COLO829 (cell line): Measurements from ENCODE around the gene SUCLG1.
"Not testable (repeated sequence)": the region's sequence is repeated elsewhere in the genome, so short reads cannot be mapped to it uniquely, and the experiment has no call there.

Experiments
- DNase-seq: peaks from one replicate; pipeline ENCODE4 v3.0.0; 2012; ENCODE audit warnings: low spot score

The SUCLG1 gene

DNA sequence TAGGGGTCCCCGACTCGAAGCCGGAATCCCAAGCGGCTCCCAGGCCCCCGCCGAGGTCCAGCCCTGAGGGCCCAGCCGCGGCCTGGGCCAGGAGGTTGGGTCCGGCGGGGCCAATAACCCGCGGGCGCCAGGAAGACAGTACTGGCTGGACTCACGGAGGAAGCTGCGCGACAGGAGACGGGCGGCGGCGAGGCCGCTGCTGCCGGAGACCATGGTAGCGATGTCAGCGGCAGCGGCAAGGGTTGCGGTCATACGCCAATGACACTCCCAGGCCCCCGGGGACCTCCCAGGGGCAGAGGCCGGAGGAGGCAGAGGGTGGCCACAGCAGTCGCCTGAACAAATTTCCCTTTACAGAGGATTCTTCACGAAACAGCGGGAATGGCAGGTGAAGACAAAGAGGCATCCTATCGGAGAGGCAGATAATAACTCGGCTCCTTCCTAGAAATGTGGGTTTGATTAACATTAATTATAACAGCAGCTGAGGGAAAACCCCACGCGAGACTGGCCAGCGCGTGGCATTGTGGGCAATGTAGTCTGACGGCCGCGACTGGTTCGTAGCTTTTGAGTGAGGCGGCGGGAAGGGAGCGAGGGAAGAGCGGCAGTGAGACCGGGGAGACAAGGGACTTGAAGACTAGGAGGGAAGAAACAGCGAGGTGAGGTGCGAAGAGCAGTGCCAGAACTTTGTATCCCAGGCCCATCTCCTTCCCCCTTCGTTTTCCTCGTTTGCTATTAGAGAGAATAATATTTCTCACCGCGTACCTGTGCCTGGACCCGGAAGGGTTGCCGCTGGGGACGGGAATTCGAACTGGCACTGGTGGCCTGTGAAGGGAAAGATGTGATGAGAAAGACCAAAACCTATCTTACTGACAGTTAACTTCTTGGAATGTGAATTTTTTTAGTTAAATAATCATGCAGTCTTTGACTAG, at the start of gene SUCLG1:
Gene SUCLG1, minus strand, starts transcription at position 263 of the 926 bp plus-strand sequence. Its CDS starts 11 bp downstream, at position 252.
- peak; percentile 66 for DNase-seq

DNA sequence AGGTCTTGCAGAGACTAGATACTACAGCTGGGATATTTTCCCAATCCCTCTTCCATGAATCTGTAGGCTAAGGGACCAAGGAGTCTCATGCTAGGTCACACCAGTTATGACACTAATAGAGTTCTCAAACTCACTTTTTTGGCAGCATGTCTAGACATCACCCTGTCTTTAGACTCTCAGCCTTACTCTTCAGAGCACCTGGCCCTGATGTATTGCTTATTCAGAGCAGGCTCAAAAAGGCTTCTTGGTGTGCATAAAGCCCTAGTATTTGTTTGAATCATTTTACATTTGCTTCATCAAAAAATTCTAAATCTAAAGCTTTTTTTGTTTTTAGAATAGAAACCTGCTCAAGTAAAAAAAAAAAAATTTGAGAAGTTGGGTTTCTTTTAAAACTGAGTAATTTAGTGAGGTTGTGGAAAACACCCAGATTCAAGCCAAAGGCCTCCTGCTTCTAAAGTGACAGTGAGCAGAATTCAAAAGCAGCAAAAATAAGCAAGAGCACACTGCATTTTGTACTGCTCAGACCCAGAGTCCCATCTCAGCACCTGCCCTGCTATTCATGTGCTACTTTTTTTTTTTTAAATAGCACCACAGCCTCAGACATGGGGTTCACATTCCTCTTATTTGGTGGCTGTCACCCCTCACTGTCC, 39.2 kb upstream of the SUCLG1 start:
- DNase-seq, result no peak

DNA sequence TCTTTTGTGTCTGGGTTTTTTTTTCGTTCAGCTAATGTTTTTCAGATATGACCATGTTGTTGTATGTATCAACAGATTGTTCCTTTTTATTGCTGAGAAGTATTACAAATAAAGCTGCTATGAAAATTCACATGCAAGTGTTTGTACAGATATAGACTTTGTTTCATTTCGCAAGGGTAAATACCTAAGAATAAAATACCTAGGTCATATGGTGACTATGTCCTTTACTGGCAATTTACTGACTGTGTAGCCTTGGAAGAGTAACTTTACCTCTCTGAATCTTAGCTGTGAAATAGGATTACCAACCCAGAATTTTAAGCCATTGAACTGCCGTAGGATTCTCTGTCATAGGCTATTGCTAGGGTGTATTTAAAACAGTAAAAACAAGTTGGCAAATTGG, 38.2 kb upstream of the SUCLG1 start:
- DNase-seq, result no peak

DNA sequence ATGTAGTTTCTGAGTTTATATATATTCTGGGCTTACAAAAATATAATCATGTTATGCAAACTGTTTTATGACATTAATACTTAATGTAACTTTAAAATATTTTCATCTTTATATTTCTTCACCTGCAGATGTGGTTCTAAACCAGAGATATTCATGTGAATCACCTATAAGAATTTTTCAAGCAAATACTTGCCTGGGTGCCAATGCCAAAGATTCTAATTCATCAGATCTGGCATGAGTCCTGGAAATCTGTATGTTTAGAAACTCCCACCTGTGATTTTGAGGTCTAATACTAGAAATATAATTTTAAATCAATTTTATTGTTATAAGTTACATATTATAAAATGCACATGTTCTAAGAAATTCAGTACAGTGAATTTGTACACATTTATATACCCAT, 37.3 kb upstream of the SUCLG1 start:
- DNase-seq, result no peak

DNA sequence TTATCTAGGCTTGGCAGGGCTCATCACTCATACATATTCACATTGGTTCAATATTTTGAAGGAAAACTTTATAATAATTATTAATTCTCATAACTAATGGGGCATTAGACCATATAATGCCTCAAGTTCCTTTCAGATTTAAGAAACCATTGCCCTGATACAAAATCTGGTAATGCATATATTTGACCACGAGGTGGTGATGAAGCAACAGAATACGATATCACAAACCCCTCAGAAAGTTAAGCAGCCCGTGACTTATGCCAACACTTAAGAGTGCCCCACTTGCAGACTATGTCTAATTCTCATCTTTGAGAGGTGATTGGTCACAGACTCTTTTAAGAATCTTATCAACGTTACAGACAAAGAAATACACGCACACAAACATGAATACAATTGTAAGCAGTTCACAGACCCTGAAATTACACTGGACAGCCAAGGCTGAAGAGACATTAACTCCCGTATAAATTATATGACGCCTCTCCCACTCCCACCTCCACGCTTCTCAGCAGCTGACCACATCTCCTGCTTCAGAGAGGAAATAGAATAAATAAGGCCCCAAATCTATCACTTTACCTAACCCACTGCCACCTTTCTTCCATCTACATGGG, 36.6 kb upstream of the SUCLG1 start:
- no peak for DNase-seq

DNA sequence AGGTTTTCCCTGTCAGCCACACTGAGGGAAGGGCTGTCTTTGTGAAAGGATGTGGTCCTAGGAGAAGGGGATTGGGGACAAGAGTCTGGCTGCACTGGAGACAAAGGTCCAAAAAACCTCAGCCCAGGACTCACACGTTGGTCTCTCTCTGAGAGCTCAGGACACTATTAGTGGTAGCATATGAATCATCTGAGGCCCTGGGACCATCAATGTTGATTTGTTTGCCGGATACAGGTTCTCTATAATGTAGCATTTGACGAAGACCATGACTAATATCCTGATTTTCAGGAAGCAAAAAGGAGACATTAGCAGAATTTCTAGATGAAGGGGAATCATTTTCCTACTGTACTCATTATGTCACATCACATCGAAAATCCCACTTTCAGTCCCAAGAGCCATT, 35.0 kb upstream of the SUCLG1 start:
- DNase-seq, result no peak

DNA sequence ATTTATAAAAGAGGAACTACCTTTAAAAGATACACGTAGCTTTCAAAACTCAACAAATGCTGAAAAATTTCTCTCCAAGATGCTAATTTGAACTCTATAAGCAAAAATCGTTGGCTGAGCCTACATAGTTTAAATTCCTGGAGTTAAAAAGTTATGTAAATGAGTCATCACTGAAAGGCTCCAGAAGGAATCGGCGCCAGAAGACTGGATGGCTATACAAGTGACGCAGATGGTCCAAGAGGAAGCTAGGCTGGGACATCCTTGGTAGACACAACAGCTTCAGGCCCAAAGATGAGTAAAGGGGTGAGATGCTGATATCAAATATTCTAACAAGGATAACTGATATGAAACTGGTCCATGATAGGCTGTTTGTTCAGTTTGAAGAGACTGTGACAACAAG, 34.4 kb upstream of the SUCLG1 start:
- DNase-seq, result no peak

DNA sequence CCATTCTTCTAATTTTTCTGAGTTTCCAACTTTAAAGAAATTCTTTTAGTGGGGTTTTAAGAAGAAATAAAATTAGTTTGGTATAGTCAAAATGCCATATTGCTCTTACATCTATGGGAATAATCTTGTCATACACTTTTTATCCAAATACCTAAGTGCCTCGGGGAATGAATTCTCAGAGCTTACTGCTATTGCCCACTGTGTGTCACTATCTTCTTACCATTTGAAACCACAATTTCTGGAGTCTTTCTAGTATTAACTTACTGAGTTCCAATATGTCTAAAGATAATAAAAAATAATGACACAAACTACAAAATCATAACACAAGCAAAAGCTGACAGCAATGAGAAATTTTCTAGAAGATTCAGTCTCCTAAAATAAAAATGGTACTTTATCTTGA, 33.5 kb upstream of the SUCLG1 start:
- DNase-seq, result no peak

DNA sequence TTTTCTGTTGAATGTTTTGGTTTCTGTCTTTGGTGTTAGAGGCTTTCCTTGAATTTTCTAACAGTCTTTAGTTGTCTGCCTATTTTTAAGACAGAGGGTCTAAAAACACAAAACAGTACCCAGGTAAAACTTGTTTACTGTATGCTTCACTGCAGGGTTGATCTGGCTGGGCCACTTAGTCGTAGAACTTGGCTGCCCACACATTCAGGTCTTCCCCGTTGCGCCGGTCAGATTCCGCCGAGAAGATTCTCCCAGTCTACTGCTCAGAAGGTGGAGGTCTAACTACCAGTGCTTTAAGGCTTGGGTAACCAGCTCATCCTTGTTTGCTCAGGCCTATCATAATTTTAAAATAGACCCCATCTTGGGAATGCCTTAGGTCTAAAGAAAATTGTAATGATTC, 32.7 kb upstream of the SUCLG1 start:
- DNase-seq, result no peak

DNA sequence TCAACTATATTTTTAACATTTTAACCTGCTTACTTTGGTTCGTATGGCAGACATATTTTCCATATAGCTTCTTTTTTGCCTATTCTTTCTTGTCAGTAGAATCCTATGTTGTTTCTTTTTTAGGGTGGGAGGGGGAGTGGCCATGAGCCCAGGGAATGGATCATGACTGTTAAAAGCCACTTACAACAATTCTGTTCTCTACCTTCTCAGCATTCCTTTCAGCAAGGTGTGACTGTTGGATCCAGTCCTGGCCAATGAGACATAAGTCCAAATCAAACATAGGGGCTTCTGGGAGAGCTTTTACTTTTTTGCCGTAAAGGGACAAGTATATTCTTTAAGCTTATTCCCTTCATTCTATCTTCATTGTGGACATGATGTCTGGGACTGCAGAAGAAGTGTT, 32.2 kb upstream of the SUCLG1 start:
- no peak for DNase-seq

DNA sequence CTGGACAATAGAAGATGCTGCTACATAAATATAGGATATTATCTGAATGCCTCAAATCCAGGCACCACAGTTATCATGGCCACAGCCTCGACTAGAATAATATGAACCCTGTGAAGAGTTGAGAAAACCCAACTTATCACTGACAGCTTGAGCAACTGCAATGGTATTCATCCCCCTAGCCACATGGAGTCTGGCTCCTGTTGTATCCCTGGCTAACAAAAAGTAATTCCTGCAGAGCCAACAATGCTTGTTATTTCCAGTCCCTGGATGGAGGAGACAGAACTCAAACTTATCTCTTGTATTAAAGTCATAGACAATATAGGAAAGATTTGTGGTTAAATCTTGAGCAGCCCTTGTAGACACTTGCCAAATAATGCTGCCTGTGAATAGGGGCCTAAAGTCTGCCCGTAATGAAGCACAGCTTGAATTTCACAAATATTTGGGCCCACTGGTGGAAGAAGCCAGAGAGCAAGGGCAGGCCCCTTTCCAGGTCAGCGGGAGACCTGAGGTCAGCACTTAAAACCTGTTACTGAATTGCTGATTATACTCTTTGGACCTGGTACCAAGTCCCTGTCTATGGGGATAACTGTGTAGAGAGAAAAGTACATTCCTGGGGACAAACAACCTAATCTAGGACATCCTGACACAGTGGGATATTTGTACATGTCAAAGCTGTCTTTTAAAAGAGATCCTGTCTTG, 28.4 kb upstream of the SUCLG1 start:
- no peak for DNase-seq

DNA sequence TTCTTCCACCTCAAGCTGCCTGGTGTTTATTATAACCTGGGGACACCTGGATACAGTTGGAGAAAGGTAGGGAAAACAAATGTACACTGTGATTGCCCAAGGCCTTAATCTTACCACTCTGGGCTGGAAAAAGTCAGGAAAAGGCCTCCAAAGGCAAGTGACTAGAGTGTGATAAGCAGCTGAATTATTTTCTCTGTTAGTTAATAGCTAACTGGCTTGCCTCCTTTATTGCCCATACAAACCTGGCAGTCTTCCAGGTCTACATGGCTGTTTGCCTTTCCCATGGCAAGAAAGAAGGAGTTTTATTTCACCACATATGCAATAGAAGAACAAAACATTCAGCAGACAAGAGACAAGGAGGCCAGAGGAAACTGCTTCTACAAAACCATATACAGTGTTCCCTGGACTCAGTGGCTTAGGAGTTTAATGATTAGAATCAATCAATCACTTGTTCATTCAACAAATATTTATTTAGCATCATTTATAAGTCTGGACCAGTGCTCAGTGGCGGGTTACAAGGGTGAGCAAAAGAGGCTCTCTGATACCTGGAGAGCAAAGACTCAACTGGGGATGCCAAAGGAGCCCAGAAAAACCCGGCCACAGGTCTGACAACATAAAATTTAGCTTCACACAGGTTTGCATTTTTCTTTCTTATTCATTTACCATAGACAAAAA, 27.5 kb upstream of the SUCLG1 start:
- DNase-seq, result no peak

DNA sequence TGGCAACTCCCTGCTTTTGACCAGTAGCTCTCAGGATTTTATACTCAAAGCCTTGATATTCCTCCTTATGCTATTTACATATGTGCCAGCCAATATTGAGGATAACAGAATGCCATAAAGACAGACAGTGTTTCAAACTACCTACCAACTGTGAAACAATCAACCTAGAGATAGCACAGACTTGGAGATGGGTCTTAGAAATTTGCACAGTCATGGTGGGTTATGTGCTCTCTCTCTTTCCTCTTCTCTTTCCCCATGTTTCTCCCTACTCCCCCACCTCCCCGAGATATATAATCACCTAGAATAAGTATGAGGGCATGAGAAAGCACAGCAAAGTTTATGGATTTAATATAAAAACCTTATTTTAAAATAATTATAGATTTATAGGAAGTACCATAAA, 24.2 kb upstream of the SUCLG1 start:
- DNase-seq, result no peak

DNA sequence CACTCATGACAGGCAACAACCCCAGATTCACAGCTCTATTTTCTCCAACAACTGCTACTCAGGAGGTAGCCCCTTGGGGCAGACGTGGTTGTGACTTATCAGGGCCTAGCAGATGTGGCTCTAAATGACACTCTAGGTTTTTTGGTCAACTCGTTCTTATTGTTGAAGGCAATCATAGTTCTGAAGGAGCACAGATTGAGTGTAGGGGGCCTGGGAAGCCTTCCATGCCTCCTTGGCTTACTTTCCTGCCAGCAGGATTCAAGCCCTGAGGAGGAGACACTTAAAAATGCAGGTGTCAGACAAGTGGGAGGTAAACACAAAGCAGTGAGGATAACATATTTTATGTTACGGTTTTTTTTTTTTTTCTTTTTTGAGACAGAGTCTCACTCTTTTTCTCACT, 23.5 kb upstream of the SUCLG1 start:
- no peak for DNase-seq

DNA sequence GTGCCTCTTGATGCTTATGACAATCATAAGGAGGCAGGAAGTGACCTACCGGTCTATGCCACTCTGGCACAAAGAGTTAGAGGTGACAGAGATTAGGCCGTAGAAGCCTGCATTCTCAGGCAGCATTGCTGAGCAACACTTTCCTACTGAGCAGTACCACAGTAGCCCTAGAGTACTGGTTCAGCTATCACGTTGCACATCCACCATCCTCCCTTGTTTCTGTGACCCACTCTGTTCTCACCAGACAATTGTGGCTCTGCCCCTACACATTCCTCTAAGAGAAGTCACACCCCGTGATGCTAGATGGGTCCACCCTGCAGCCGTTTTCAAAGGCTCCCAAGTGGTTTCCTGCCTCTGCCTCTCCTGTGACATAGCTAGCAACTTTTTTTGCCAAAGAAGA, 22.6 kb upstream of the SUCLG1 start:
- DNase-seq, result no peak

DNA sequence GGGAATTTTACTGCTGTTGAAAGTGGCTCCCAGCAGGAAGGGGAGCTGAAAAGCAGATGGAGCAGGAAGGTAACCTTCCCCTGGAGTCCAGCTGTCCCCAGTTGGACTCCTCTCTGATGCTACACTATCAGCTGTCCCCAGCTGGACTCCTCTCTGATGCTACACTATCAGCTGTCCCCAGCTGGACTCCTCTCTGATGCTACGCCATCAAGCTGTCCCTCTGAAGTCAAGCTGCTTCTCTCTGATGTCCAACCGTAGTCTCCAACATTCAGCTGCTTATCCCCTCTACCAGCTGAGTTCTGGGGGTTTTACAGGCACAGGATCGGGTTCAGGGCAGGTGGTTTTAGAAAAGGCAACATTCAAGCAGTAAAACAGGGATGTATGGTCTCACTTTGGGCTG, 19.8 kb upstream of the SUCLG1 start:
- DNase-seq, result no peak

DNA sequence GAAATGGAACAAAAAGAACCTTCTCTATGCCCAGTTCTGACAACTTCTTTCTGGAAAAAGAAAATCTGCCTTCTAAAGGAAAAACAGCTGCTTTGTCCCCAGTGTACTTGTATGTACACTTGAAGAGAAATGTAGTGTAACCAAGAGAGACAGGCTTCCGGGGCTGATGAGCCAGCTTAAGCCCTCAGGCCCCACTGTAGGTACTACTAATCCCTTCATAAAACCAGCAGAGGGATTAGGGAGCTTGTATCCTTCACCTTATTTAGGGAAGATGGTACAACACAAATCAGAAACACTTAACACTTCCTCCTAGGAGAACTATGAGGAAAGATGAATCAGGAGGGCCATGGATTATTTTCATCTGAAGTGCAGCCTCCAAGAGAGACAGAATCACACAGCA, 18.8 kb upstream of the SUCLG1 start:
- no peak for DNase-seq

DNA sequence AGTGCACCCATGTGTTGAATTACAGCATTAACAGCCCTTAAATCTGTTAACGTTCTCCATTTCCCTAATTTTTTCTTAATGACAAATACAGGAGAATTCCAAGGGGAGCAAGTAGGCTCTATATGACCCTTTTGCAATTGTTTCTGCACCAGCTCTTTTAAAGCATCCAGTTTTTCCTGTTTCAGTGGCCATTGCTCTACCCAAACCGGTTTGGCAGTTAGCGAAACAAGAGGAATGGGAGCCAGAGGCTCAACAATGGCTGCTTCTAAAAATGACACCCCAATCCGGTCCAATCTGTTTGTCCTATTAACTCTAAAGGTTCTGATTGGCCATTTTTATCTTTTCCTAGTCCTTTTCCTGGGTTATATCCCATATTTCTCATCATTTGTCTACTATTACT, 15.1 kb upstream of the SUCLG1 start:
- no peak for DNase-seq

DNA sequence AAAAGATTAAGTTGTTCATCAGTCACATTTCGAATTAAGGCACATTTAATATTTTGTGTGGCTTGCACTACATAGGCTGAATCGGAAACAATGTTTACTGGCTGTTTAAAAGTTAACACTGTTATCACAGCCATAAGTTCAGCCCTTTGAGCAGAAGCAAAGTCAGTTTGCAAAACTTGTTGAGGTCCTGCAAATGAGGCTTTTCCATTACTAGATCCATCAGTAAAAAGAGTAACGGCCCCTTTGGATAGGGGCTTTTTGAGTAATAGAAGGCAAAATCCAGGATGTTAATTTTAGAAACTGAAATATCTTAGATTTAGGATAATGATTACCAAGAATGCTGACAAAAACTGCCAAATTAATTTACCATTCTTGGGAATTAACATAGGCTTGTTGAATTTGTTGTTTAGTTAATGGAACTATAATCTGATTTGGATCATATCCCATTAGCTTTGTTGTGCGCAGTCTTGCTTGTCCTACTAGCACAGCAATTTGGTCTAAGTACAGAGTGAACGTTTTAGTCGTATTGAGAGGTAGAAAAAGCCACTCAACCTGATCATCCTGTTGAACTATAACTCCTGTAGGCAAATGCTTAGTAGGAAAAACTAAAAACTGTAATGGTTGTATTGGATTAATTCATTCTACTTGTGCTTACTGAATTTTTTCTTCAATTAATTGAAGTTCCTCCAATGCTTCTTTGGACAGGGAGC, 13.9 kb upstream of the SUCLG1 start:
- DNase-seq, result no peak

DNA sequence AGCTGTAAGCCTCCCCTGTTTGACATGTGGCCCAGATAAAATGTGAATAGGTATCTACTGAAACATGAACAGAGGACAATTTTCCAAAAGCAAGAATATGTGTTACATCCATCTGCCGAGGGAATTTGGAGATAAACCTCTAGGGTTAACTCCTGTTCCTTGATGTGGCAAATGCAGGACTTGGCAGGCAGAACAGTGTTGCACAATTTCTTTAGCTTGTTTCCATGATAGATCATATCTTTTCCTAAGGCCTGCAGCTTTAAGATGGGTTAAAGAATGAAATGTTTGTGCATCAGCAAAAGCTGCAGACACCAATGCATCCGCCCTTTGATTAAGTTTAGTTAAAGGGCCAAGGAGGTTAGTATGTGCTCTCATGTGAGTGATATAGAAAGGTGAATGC, 13.3 kb upstream of the SUCLG1 start:
- DNase-seq, result not testable (repeated sequence)

DNA sequence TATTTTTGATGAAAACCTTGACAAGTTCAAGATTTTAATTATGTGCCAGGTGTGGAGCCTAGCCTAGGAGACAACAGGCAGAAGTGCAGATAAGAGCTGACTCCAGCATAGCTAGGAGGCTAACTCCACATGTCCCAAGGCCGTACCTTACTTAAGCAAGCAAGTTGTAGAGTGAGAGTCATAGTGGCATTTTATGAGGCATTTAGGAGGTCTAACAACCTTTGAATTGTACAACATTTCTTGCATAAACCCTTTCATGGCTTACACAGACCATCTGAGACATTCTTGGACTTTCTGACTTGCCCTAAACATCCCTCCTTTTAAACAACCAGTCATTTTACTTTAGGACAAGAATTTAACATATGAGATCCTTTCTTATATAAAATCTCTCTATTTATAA, 8.3 kb upstream of the SUCLG1 start:
- DNase-seq, result no peak
